Mucosa of stomach (tissue), 1 donor: Measurements from ENCODE around the gene GADD45A.
A peak's percentile ranks its signal among the peaks of the same experiment; 100 is the strongest.

Source experiments
- H3K27me3 ChIP-seq: one replicate; pipeline ENCODE4 v1.7.0; 2013; ENCODE audit warnings: mild to moderate bottlenecking, low read length; ENCODE audit not compliant: control insufficient read depth, insufficient read depth
- H3K36me3 ChIP-seq: one replicate; pipeline ENCODE4 v1.7.0; 2013; ENCODE audit warnings: low read length; ENCODE audit not compliant: control insufficient read depth, insufficient read depth
- H3K4me1 ChIP-seq: one replicate; pipeline ENCODE4 v1.7.0; 2013; ENCODE audit warnings: mild to moderate bottlenecking, low read length; ENCODE audit not compliant: control insufficient read depth, insufficient read depth
- H3K4me3 ChIP-seq: one replicate; pipeline ENCODE4 v1.7.0; 2013; ENCODE audit warnings: low read length
- H3K9ac ChIP-seq: one replicate; pipeline ENCODE4 v1.7.0; 2013; ENCODE audit warnings: mild to moderate bottlenecking, low read length, moderate library complexity
- H3K9me3 ChIP-seq: one replicate; pipeline ENCODE4 v1.7.0; 2013; ENCODE audit warnings: mild to moderate bottlenecking, low read length, moderate library complexity; ENCODE audit not compliant: control insufficient read depth
- donor health status: Pancreatic carcinoma.

The GADD45A gene

DNA sequence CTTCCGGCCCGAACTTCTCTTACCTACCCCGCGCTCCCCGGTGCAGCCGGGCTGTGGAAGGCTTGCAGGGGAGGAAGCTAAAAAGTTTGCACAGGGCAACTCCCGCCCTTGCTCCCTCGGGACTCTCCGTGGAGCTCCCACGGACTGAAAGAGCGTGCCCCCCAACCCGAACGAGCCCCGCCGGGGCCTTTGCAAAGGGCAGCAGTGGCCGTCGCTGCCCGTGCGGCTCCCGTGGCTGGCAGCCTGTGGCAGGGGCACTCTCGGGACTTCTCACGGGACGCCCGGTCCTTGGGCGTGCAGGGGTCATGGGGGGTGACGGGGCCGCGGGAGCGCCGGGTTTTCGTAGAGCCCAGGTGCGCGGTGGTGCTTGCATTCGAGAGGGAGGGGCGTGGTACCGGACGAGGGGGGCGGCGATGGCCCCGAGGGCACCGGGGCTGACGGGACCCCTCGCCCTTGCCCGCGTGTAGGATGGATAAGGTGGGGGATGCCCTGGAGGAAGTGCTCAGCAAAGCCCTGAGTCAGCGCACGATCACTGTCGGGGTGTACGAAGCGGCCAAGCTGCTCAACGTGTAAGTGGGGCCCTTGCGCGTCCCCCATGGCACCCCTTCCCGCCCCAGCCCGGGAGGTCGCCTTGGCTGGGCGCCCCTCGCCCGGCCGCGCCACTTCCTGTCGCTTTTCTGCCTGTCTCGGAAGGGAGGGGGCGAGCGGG lies 711 bp downstream of the GADD45A start:
- Histone ChIP-seq H3K9me3 (no peaks in the 10 kb centered on the region), H3K4me1 (peaks cover 26% of the 10 kb centered on the region), H3K36me3 (no peaks in the 10 kb centered on the region), H3K4me3 (peak overlapping the region; percentile 51), H3K27me3 (no peaks in the 10 kb centered on the region), H3K9ac (peak overlapping the region; percentile 96)

DNA sequence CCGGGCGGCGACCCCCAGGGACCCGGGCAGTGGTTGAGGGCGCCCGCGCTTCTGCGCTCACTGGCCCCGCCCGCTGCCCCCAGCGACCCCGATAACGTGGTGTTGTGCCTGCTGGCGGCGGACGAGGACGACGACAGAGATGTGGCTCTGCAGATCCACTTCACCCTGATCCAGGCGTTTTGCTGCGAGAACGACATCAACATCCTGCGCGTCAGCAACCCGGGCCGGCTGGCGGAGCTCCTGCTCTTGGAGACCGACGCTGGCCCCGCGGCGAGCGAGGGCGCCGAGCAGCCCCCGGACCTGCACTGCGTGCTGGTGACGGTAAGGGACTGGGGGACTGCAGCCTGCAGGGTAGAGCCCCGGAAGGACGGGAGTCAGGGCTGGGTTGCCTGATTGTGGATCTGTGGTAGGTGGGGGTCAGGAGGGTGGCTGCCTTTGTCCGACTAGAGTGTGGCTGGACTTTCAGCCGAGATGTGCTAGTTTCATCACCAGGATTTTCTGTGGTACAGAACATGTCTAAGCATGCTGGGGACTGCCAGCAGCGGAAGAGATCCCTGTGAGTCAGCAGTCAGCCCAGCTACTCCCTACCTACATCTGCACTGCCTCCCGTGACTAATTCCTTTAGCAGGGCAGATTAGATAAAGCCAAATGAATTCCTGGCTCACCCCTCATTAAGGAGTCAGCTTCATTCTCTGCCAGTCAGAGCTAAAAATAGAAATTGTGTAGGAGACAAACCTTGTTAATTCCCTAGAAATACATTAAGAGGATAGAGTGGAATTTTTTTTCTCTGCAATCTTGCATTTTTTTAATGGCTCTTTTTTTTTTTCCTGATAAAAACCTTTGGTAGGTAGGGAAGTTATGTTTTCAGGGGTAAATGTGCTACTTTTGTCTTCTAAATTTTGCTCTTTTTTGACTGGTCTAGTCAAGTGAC lies 1.5 kb downstream of the GADD45A start:
- H3K9ac ChIP-seq = peak overlapping the region; percentile 96
- H3K9me3 ChIP-seq = no peaks in the 10 kb centered on the region
- H3K4me1 ChIP-seq = peaks cover 26% of the 10 kb centered on the region
- H3K27me3 ChIP-seq = no peaks in the 10 kb centered on the region
- H3K4me3 ChIP-seq = peak overlapping the region; percentile 51
- no peaks in the 10 kb centered on the region for H3K36me3 ChIP-seq

DNA sequence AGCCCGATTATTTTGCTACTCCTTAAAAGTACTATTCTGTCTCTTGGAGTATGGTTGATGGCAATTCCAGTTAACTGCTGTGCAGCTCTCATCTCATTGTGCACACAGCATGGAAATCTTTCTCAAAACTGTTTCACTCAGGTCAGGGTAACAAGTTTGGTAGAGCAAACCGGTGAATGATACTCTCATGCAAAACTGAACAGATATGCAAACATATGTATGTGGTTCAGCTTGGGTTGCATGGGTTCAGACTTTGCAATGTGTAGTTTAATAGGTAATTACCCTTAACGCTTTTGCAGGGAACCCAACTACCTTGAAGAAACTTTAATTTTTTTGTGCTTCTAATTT lies 2.2 kb downstream of the GADD45A start:
- Histone ChIP-seq H3K9ac (peak overlapping the region; percentile 96), H3K9me3 (no peaks in the 10 kb centered on the region), H3K27me3 (no peaks in the 10 kb centered on the region), H3K36me3 (no peaks in the 10 kb centered on the region), H3K4me3 (peak overlapping the region; percentile 29), H3K4me1 (peaks cover 26% of the 10 kb centered on the region)

DNA sequence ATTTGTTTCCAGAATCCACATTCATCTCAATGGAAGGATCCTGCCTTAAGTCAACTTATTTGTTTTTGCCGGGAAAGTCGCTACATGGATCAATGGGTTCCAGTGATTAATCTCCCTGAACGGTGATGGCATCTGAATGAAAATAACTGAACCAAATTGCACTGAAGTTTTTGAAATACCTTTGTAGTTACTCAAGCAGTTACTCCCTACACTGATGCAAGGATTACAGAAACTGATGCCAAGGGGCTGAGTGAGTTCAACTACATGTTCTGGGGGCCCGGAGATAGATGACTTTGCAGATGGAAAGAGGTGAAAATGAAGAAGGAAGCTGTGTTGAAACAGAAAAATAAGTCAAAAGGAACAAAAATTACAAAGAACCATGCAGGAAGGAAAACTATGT lies 2.6 kb downstream of the GADD45A start:
- peaks cover 26% of the 10 kb centered on the region for H3K4me1 ChIP-seq
- peak overlapping the region; percentile 96 for H3K9ac ChIP-seq
- H3K9me3 ChIP-seq = no peaks in the 10 kb centered on the region
- H3K27me3 ChIP-seq = no peaks in the 10 kb centered on the region
- no peak overlapping the region for H3K4me3 ChIP-seq
- no peaks in the 10 kb centered on the region for H3K36me3 ChIP-seq

DNA sequence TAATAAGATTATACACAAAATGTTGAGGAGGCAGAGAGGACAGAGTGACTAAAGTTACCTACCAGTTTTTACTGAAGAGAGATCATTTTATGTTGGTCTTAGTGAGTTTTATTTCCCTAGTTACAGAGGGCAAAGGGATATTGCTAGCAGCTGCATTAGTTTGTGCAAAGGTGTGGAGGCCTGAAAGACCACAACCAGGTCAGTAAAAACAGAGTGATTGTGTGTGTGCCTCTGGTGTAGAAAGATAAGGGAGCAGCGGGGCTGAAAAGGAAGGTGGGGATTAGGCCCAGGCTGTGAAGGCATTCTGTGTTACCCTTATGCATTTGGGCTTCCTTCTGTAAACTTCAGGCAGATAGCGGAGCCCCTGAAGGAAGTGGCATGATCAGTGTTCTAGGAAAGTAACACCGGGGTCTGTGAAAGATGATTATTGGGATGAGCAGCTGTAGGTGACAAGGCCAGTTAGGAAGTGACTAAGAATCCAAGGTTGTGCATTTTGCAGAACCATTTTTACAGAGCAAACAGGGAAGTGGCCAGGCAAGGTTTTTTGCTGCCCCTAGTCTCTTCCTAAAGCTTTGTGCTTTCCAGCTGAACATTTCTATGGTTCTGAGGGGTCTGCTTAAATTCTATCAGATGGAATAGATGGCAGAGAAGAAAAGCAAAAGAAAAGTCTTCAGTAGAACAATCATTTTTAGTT lies 3.7 kb downstream of the GADD45A start:
- peaks cover 20% of the 10 kb centered on the region for H3K4me1 ChIP-seq
- H3K27me3 ChIP-seq = no peaks in the 10 kb centered on the region
- H3K9me3 ChIP-seq = no peaks in the 10 kb centered on the region
- peak overlapping the region; percentile 22 for H3K9ac ChIP-seq
- no peak overlapping the region for H3K4me3 ChIP-seq
- no peaks in the 10 kb centered on the region for H3K36me3 ChIP-seq

DNA sequence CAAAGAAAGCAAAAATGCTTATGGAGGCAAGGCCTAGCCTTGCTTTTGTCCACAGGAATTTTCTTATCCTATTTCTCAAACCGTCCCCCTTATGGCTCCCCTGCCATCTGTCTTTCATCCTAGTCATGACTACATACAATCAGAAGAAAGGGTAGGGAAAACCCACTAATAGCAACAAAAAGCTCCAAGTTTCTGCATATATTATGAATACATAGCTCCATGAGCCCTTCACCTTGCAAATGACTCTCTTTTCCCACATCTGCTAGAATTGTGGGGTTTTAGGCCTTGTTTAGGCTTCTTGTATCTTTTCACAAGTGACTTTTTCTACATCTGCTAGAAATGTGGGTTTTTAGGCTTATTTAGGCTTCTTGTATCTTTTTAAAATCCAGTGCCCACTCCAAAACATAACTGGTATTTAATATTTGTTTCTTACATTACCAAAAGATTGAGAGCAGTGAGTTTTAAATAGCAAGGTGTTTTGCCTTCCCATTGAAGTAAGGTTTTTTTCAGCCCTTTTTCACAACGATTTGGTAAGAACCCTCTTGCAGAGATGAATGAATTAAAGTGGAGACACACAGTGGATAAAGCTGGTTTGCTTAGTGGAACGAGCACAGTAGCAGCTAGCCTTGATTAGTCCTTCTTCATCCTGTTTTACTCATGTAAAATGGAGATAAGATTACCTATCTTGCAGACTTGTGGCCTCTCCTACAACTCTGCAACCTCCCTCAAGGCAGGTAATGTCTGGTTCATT lies 4.4 kb downstream of the GADD45A start:
- Histone ChIP-seq H3K4me3 (no peak overlapping the region), H3K9ac (no peak overlapping the region), H3K4me1 (peaks cover 13% of the 10 kb centered on the region), H3K36me3 (no peaks in the 10 kb centered on the region), H3K27me3 (no peaks in the 10 kb centered on the region), H3K9me3 (no peaks in the 10 kb centered on the region)

DNA sequence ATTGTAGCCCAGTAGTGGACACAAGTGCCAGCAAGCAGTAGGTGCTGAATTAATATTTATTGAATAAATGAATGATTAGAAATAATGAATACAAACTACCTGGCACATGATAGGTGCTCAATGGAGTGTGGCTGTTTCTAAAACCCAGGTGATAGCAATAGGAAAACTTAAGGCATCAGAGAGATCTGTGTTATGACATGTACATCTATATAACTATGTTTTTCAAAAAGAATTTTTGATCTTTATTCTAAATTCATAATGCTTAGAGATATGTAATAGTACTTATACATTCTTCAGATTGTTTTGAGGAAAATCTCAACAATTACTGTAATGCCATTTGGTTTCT lies 5.0 kb downstream of the GADD45A start:
- H3K27me3 ChIP-seq = no peaks in the 10 kb centered on the region
- peaks cover 11% of the 10 kb centered on the region for H3K4me1 ChIP-seq
- H3K9ac ChIP-seq = no peak overlapping the region
- H3K4me3 ChIP-seq = no peak overlapping the region
- H3K36me3 ChIP-seq = no peaks in the 10 kb centered on the region
- no peaks in the 10 kb centered on the region for H3K9me3 ChIP-seq

DNA sequence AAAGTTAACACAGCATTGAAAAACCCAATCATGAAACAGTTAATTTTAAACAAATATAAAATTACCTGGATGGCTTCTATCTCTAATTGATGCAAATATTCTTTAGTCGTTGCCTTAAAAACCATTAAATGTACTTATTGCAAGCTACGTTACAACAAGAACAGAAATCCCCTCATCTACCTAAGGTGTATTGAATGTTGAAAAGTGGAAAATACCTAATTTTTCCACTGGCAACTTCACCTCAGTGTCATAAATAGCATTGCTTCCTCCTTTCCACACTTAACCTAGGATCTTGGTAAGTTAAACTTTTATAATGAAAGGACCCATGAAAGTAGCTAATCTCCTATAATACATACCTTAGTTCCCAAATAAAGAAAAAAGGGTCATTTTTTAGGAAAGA lies 5.4 kb downstream of the GADD45A start:
- H3K9ac ChIP-seq = no peak overlapping the region
- H3K4me3 ChIP-seq = no peak overlapping the region
- H3K36me3 ChIP-seq = no peaks in the 10 kb centered on the region
- no peaks in the 10 kb centered on the region for H3K9me3 ChIP-seq
- no peaks in the 10 kb centered on the region for H3K27me3 ChIP-seq
- peaks cover 11% of the 10 kb centered on the region for H3K4me1 ChIP-seq

DNA sequence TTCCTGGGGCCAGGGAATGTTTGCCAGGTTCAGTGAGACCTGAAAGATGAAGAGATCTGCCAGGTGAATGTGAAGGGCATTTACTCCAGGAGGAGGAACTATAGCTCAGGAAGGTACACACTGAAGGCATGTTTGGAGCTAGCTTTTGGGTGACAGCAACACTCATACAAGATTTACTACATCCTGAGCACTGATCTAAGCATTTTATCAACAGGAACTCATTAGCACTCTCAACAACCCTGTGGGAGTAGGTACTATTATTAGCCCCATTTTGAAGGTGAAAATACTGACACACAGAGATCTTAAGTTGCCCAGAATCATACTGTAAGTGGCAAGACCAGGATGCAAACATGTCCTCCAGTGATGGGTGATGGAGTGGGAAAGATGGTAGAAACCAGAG lies 6.7 kb downstream of the GADD45A start:
- Histone ChIP-seq H3K9me3 (no peaks in the 10 kb centered on the region), H3K4me1 (peaks cover 11% of the 10 kb centered on the region), H3K4me3 (no peak overlapping the region), H3K27me3 (no peaks in the 10 kb centered on the region), H3K9ac (no peak overlapping the region), H3K36me3 (no peaks in the 10 kb centered on the region)

DNA sequence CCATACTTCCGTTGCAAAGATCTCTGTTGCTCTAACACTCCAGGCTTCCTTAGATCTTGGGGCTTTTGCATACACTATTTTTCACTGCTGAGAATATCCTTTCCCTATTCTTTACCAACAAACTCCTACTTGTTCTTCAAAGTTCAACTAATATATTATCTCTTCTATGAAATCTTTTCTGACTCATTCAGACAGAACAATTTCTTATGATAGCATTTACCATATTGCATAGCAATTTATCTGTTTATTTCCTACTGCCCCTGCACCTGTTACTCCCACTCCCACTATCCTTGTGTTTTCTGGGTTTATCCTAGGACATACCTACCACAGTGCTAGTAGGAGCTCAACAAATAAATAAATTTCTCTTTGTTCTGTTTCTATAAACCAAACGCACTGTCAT lies 11.0 kb downstream of the GADD45A start:
- peaks cover 19% of the 10 kb centered on the region for H3K4me1 ChIP-seq
- H3K27me3 ChIP-seq = no peaks in the 10 kb centered on the region
- no peaks in the 10 kb centered on the region for H3K9me3 ChIP-seq
- no peak overlapping the region for H3K9ac ChIP-seq
- H3K36me3 ChIP-seq = no peaks in the 10 kb centered on the region
- no peak overlapping the region for H3K4me3 ChIP-seq

DNA sequence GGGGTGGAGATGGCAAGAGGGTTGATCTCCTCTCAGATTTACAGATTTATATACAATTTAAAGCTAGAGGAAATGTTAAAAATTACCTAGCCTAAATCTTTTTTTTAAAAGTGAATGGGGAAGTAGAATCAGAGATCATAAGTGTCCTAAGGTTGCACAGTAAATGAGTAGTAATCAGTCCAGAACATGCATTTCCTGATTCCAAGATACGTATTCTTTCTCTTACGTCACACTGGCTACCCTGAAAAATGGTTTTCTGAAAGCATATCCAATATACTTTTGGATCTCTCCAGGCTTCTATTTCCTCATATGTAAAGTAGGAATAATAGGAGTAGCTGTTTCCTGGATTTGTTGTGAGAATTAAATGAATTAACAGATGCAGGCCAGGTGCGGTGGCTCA lies 11.7 kb downstream of the GADD45A start:
- Histone ChIP-seq H3K4me3 (no peak overlapping the region), H3K27me3 (no peaks in the 10 kb centered on the region), H3K9me3 (no peaks in the 10 kb centered on the region), H3K4me1 (peaks cover 24% of the 10 kb centered on the region), H3K36me3 (no peaks in the 10 kb centered on the region), H3K9ac (no peak overlapping the region)
